ENCODE measurements around the gene SUN2.

- TF ChIP-seq POLR2A (IDR thresholded peaks at IDR 0.05; ENCODE audit: low read depth, low read length) (no peak), TAF1 (IDR thresholded peaks at IDR 0.05; ENCODE audit: low read depth, low read length) (no peak), SPI1 (IDR thresholded peaks at IDR 0.05; ENCODE audit: low read depth, low read length) (no peak), POLR2AphosphoS5 (IDR thresholded peaks at IDR 0.05; ENCODE audit: low read depth, low read length) (no peak)
Observed at GRCh38 chr22:38772623-38772873, 16.8 kb upstream of the SUN2 start.

Data from GM12891 (cell line).